MM.1S (cell line): ENCODE data around the gene TRPM2.

Experiments
- DNase-seq: peaks from one replicate; pipeline ENCODE4 v3.0.0-alpha.2; 2015
- H2AFZ ChIP-seq: fragments of 300-600 bp; sonication (generic); 2 replicates; pipeline ENCODE4 v1.6.0; 2016; ENCODE audit warnings: antibody characterized with exemption, low read length
- H3F3A ChIP-seq: fragments of 300-600 bp; sonication (generic); 2 replicates; pipeline ENCODE4 v1.6.1; 2016; ENCODE audit warnings: mild to moderate bottlenecking, antibody characterized with exemption, low read length, moderate library complexity, mixed read lengths; ENCODE audit not compliant: insufficient read depth
- H3K27ac ChIP-seq: fragments of 300-600 bp; sonication (generic); 2 replicates; pipeline ENCODE4 v1.5.1; 2016; ENCODE audit warnings: mild to moderate bottlenecking, low read length
- H3K27me3 ChIP-seq: fragments of 300-600 bp; sonication (generic); replicated peaks from 2 replicates; pipeline ENCODE4 v1.6.0; 2016; ENCODE audit warnings: low read length; ENCODE audit not compliant: insufficient read depth
- H3K36me3 ChIP-seq: fragments of 300-600 bp; sonication (generic); replicated peaks from 2 replicates; pipeline ENCODE4 v1.6.1; 2016; ENCODE audit warnings: mild to moderate bottlenecking, low read length, mixed read lengths; ENCODE audit not compliant: insufficient read depth
- H3K4me1 ChIP-seq: fragments of 300-600 bp; sonication (generic); 2 replicates; pipeline ENCODE4 v1.6.1; 2016; ENCODE audit warnings: low read length, mixed read lengths
- H3K4me2 ChIP-seq: fragments of 300-600 bp; sonication (generic); 2 replicates; pipeline ENCODE4 v1.6.0; 2016; ENCODE audit warnings: low read depth, low read length
- H3K4me3 ChIP-seq: fragments of 300-600 bp; sonication (generic); 2 replicates; pipeline ENCODE4 v1.5.1; 2016; ENCODE audit warnings: low read length, mixed read lengths
- H3K79me2 ChIP-seq: fragments of 300-600 bp; sonication (generic); 2 replicates; pipeline ENCODE4 v1.6.1; 2016; ENCODE audit warnings: mixed run types, low read length, mixed read lengths
- H3K9ac ChIP-seq: fragments of 300-600 bp; sonication (generic); 2 replicates; pipeline ENCODE4 v1.6.1; 2016; ENCODE audit warnings: low read length, mixed read lengths
- H3K9me2 ChIP-seq: fragments of 300-600 bp; sonication (generic); replicated peaks from 2 replicates; pipeline ENCODE4 v1.6.1; 2016; ENCODE audit warnings: mild to moderate bottlenecking, low read length, mixed read lengths; ENCODE audit not compliant: insufficient read depth
- H3K9me3 ChIP-seq: fragments of 300-600 bp; sonication (generic); replicated peaks from 2 replicates; pipeline ENCODE4 v1.6.1; 2016; ENCODE audit warnings: mild to moderate bottlenecking, low read length, mixed read lengths; ENCODE audit not compliant: insufficient read depth
- H4K20me1 ChIP-seq: fragments of 300-600 bp; sonication (generic); 2 replicates; pipeline ENCODE4 v1.6.1; 2016; ENCODE audit warnings: mild to moderate bottlenecking, low read length, moderate library complexity, mixed read lengths; ENCODE audit not compliant: insufficient read depth
- CTCF ChIP-seq: fragments of 300-600 bp; sonication (generic); IDR thresholded peaks from 2 replicates; pipeline ENCODE4 v1.5.1; 2016; ENCODE audit warnings: antibody characterized with exemption, low read length, mixed read lengths
- EZH2 ChIP-seq: fragments of 300-600 bp; sonication (generic); optimal IDR thresholded peaks from 2 replicates; pipeline ENCODE3; 2017; ENCODE audit warnings: low read depth, mild to moderate bottlenecking, antibody characterized with exemption, low read length, mixed read lengths
- EZH2phosphoT487 ChIP-seq: fragments of 300-600 bp; sonication (generic); IDR thresholded peaks from 2 replicates; pipeline ENCODE4 v1.6.1; 2018; ENCODE audit warnings: antibody characterized with exemption, low read length

The TRPM2 gene

GRCh38 chr21:44461005-44461404 is 107.6 kb downstream of the TRPM2 start:
- Histone ChIP-seq H3K27ac (no peak overlapping the region), H3K9me3 (no peaks in the 10 kb centered on the region), H3K27me3 (peaks cover 94% of the 10 kb centered on the region), H3K4me1 (no peaks in the 10 kb centered on the region), H3F3A (no peaks in the 10 kb centered on the region), H3K9ac (no peak overlapping the region), H3K4me3 (no peak overlapping the region), H3K4me2 (no peak overlapping the region), H3K36me3 (no peaks in the 10 kb centered on the region), H2AFZ (no peak overlapping the region), H4K20me1 (no peaks in the 10 kb centered on the region), H3K9me2 (no peaks in the 10 kb centered on the region), H3K79me2 (no peaks in the 10 kb centered on the region)
- no peak for TF ChIP-seq EZH2
- no peak for TF ChIP-seq CTCF
- TF ChIP-seq EZH2phosphoT487: no peak
- no peak for DNase-seq

GRCh38 chr21:44461464-44462001 is 108.1 kb downstream of the TRPM2 start:
- Histone ChIP-seq H3K9me3 (no peaks in the 10 kb centered on the region), H3K27me3 (peaks cover 94% of the 10 kb centered on the region), H3K4me2 (no peak overlapping the region), H3K4me1 (no peaks in the 10 kb centered on the region), H3K9me2 (no peaks in the 10 kb centered on the region), H3K9ac (no peak overlapping the region), H3K36me3 (no peaks in the 10 kb centered on the region), H3F3A (no peaks in the 10 kb centered on the region), H2AFZ (no peak overlapping the region), H3K4me3 (no peak overlapping the region), H3K27ac (no peak overlapping the region), H4K20me1 (no peaks in the 10 kb centered on the region), H3K79me2 (no peaks in the 10 kb centered on the region)
- no peak for DNase-seq
- 0 out of 2 replicates have a peak, but pooled peaks have one; percentile 8 for TF ChIP-seq CTCF
- no peak for TF ChIP-seq EZH2phosphoT487

GRCh38 chr21:44462086-44462833 is 108.8 kb downstream of the TRPM2 start:
- peaks cover 94% of the 10 kb centered on the region for H3K27me3 ChIP-seq
- TF ChIP-seq EZH2: no peak
- TF ChIP-seq CTCF: no peak
- no peak for TF ChIP-seq EZH2phosphoT487
- no peak overlapping the region for H3K4me3 ChIP-seq

More at GRCh38 chr21:44462086-44462833, 108.8 kb downstream of the TRPM2 start:
- Histone ChIP-seq H3K27ac (no peak overlapping the region), H3F3A (no peaks in the 10 kb centered on the region), H3K4me2 (no peak overlapping the region), H3K9ac (no peak overlapping the region), H3K9me3 (no peaks in the 10 kb centered on the region), H3K36me3 (no peaks in the 10 kb centered on the region), H3K9me2 (no peaks in the 10 kb centered on the region), H4K20me1 (no peaks in the 10 kb centered on the region), H2AFZ (no peak overlapping the region), H3K79me2 (no peaks in the 10 kb centered on the region), H3K4me1 (no peaks in the 10 kb centered on the region)
- no peak for DNase-seq
